HCT116 (cell line): ENCODE measurements around the gene JDP2.

ENCODE experiments used
- CEBPB ChIP-seq: IDR thresholded peaks from 2 replicates; pipeline ENCODE4 v1.6.1; 2012; ENCODE audit warnings: low read depth
- ELF1 ChIP-seq: IDR thresholded peaks from 2 replicates; pipeline ENCODE4 v1.6.1; 2012; ENCODE audit warnings: low read depth, borderline replicate concordance
- EZH2 ChIP-seq: fragments of 200-600 bp; sonication (generic); IDR thresholded peaks from 2 replicates; pipeline ENCODE4 v1.6.1; 2017; ENCODE audit warnings: antibody characterized with exemption, mixed run types
- EZH2phosphoT487 ChIP-seq: fragments of 200-600 bp; IDR thresholded peaks from 2 replicates; pipeline ENCODE4 v1.6.1; 2018; ENCODE audit warnings: antibody characterized with exemption, borderline replicate concordance
- JUND ChIP-seq: IDR thresholded peaks from 2 replicates; pipeline ENCODE4 v1.6.1; 2012
- POLR2A ChIP-seq: IDR thresholded peaks from 2 replicates; pipeline ENCODE4 v1.7.0; 2011; ENCODE audit warnings: borderline replicate concordance; ENCODE audit not compliant: insufficient read depth, insufficient read length; ENCODE audit errors: extremely low read depth
- RAD21 ChIP-seq: IDR thresholded peaks from 2 replicates; pipeline ENCODE4 v1.6.1; 2012; ENCODE audit warnings: low read depth, mild to moderate bottlenecking
- TCF7L2 ChIP-seq: IDR thresholded peaks from 2 replicates; pipeline ENCODE4 v1.7.0; 2011; ENCODE audit warnings: borderline replicate concordance, inconsistent platforms; ENCODE audit not compliant: insufficient read depth, insufficient read length; ENCODE audit errors: extremely low read depth
- ZNF274 ChIP-seq: fragments of 200-500 bp; sonication (Bioruptor generic); IDR thresholded peaks from 2 replicates; pipeline ENCODE4 v1.6.1; 2014; ENCODE audit warnings: mild to moderate bottlenecking, low read depth, low read length, inconsistent platforms
- TF ChIP-seq, protein P1 (sequence below), 3 experiments: fragments of 200-600 bp in 1 of 3; sonication (generic) in 1 of 3; IDR thresholded peaks in 2 of 3; conservative IDR thresholded peaks in 1 of 3; 2 replicates each; pipeline ENCODE4 v1.5.1; 2012 to 2017; ENCODE audit warnings: low read depth in 2 of 3, low read length in 2 of 3, antibody characterized with exemption in 1 of 3, borderline replicate concordance in 1 of 3, control low read depth in 1 of 3, mild to moderate bottlenecking in 1 of 3, mixed read lengths in 1 of 3, mixed run types in 1 of 3, moderate library complexity in 1 of 3; ENCODE audit not compliant: insufficient read depth in 1 of 3
- TF ChIP-seq, protein P2 (sequence below): IDR thresholded peaks from 2 replicates; pipeline ENCODE4 v1.6.1; 2012
- TF ChIP-seq, protein P3 (sequence below): IDR thresholded peaks from 2 replicates; pipeline ENCODE4 v1.6.1; 2012; ENCODE audit warnings: low read depth

DNA sequence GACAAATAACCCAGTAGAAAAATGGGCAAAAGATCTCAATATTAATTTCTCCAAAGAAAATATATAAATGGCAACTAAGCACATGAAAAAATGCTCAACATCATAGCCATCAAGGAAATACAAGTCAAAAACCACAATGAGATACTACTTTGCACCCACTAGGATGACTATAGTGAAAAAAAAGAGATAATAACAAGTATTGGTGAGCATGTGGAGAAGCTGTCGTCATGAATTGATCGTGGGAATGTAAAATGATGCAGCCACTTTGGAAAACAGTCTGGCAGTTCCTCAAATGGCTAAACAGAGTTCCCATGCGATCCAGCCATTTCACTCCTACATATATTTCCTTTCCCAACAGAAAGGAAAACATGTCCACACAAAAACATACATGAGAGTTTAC lies 18.1 kb downstream of the JDP2 start:
- TF ChIP-seq ELF1 (no peak), RAD21 (no peak), TCF7L2 (no peak), EZH2phosphoT487 (no peak), POLR2A (no peak), ZNF274 (no peak), CEBPB (no peak), JUND (no peak), EZH2 (no peak)
- TF ChIP-seq, protein P1, sequence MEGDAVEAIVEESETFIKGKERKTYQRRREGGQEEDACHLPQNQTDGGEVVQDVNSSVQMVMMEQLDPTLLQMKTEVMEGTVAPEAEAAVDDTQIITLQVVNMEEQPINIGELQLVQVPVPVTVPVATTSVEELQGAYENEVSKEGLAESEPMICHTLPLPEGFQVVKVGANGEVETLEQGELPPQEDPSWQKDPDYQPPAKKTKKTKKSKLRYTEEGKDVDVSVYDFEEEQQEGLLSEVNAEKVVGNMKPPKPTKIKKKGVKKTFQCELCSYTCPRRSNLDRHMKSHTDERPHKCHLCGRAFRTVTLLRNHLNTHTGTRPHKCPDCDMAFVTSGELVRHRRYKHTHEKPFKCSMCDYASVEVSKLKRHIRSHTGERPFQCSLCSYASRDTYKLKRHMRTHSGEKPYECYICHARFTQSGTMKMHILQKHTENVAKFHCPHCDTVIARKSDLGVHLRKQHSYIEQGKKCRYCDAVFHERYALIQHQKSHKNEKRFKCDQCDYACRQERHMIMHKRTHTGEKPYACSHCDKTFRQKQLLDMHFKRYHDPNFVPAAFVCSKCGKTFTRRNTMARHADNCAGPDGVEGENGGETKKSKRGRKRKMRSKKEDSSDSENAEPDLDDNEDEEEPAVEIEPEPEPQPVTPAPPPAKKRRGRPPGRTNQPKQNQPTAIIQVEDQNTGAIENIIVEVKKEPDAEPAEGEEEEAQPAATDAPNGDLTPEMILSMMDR (IDR thresholded peaks at IDR 0.05 in 2 of 3, conservative IDR thresholded peaks at IDR 0.05 in 1 of 3; ENCODE audit: borderline replicate concordance in 1 of 3, insufficient read depth in 1 of 3, low read depth in 2 of 3, low read length in 2 of 3) = no peak
- TF ChIP-seq, protein P2, sequence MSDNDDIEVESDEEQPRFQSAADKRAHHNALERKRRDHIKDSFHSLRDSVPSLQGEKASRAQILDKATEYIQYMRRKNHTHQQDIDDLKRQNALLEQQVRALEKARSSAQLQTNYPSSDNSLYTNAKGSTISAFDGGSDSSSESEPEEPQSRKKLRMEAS = no peak
- TF ChIP-seq, protein P3, sequence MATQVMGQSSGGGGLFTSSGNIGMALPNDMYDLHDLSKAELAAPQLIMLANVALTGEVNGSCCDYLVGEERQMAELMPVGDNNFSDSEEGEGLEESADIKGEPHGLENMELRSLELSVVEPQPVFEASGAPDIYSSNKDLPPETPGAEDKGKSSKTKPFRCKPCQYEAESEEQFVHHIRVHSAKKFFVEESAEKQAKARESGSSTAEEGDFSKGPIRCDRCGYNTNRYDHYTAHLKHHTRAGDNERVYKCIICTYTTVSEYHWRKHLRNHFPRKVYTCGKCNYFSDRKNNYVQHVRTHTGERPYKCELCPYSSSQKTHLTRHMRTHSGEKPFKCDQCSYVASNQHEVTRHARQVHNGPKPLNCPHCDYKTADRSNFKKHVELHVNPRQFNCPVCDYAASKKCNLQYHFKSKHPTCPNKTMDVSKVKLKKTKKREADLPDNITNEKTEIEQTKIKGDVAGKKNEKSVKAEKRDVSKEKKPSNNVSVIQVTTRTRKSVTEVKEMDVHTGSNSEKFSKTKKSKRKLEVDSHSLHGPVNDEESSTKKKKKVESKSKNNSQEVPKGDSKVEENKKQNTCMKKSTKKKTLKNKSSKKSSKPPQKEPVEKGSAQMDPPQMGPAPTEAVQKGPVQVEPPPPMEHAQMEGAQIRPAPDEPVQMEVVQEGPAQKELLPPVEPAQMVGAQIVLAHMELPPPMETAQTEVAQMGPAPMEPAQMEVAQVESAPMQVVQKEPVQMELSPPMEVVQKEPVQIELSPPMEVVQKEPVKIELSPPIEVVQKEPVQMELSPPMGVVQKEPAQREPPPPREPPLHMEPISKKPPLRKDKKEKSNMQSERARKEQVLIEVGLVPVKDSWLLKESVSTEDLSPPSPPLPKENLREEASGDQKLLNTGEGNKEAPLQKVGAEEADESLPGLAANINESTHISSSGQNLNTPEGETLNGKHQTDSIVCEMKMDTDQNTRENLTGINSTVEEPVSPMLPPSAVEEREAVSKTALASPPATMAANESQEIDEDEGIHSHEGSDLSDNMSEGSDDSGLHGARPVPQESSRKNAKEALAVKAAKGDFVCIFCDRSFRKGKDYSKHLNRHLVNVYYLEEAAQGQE = no peak
